ENCODE data around the gene KRT74.
A peak's percentile ranks its signal among the peaks of the same experiment; 100 is the strongest.

KRT74 gene

DNA sequence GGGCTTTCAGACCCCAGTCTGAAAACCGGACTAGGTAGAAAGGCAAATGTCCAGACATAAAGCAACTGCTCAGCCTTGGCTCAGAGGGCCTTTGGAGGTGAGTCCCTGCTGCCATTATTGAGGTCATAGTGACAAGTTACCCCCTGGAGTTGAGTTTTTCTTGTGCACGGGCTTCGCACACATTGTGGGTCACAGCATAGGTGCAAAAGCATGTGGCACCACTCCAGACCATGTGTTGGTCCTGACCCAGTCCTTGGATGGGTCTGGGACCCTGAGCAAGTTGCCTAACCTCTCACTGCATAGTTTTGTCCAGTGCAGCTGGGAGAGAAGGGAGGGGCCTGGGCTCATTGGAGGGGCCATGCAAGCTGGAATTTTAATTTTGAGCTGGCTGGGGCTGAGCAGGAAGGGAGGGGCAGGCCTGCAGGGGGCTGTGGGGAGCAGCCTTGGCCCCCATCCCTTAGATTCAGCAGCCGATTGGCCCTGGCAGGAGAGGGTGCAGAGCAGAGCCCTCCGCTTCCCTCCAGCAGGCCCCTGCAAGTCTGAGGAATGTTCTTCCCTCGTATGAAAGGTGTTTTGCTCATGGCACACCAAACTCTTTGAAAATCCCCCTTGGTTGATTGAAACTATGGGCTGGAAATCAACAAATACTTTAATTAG is 49.3 kb downstream of the KRT74 start:
- TF ChIP-seq ZBTB7A (IDR thresholded peaks at IDR 0.05; ENCODE audit: low read depth): no peak
- peak; percentile 42; the same call in 1 of the 2 replicates for TF ChIP-seq MAX (IDR thresholded peaks at IDR 0.05)

DNA sequence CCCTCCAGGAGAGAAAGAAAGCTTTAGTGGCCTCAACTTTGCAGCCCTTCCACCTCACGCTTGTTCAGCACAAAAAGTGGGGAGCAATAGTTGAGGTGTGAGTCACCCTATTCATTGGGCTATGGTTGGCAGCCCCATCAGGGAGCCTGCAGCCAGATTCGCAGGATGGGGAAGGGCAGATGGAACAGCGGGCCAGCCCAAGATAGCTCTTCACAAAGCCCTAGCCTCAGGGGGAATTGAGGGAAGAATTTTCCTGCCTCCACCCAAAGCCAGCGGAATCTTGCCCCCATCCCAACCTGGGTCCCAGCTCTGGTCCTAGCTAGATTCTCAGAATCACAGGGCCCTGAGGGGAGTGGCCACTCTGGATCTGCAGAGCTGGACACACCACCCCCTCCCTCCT is 49.8 kb downstream of the KRT74 start:
- TF ChIP-seq TCF12 (IDR thresholded peaks at IDR 0.05; ENCODE audit: low read depth) (peak; percentile 78), RAD21 (IDR thresholded peaks at IDR 0.05; ENCODE audit: low read depth) (no peak), EP300 (IDR thresholded peaks at IDR 0.05; ENCODE audit: borderline replicate concordance) (peak; percentile 86), NFIC (IDR thresholded peaks at IDR 0.05) (peak; percentile 58), REST (IDR thresholded peaks at IDR 0.05; ENCODE audit: low read depth) (no peak), TEAD4 (IDR thresholded peaks at IDR 0.05) (peak; percentile 81), FOXM1 (IDR thresholded peaks at IDR 0.05; ENCODE audit: borderline replicate concordance, low read depth) (peak; percentile 43; the same call in 1 of the 2 replicates)

DNA sequence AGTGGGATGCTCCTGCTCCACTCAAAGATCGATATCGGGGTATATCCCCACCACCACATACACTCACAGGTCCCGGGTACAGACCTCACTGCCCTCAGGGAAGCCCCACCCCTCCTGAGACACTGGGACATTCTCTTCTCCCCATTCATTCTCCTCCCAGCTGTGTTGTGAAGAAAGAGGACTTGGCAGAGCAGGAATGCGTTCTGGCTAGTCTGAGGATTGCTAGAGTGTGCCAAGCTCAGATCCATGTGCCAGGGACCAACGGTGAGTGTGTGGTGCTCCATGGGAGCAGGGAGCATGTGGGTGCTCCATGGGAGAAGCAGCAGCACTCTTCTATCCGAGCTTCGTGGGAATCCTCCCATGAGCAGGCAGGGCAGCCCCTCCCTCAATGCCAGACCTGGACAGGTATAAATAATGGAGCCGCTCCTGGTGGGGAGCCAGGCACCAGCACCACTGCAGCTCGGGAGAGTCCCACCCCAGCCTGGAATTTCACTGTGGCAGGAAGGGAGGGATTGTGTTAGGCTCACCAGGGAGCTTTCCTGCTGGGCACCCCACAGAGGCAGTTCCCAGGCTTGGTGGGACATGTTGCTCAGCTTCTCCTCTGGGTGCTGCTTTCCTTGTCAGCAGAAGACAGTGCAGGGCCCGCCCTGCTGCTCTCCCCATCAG is 51.2 kb downstream of the KRT74 start:
- TF ChIP-seq TAF1 (IDR thresholded peaks at IDR 0.05; ENCODE audit: low read depth) (peak; percentile 41; the same call in 1 of the 2 replicates), TCF12 (IDR thresholded peaks at IDR 0.05; ENCODE audit: low read depth) (peak; percentile 99), EP300 (IDR thresholded peaks at IDR 0.05; ENCODE audit: borderline replicate concordance) (peak; percentile 99), TEAD4 (IDR thresholded peaks at IDR 0.05) (peak; percentile 98), CEBPB (IDR thresholded peaks at IDR 0.05) (peak; percentile 72; the same call in 1 of the 2 replicates), REST (IDR thresholded peaks at IDR 0.05; ENCODE audit: low read depth) (no peak; the same call in 1 of the 2 replicates), YY1 (IDR thresholded peaks at IDR 0.05; ENCODE audit: low read depth) (peak; percentile 81), NFIC (IDR thresholded peaks at IDR 0.05) (peak; percentile 97), FOXM1 (IDR thresholded peaks at IDR 0.05; ENCODE audit: borderline replicate concordance, low read depth) (peak; percentile 97), ZBTB7A (IDR thresholded peaks at IDR 0.05; ENCODE audit: low read depth) (peak; percentile 93), EGR1 (IDR thresholded peaks at IDR 0.05) (no peak), CREB1 (IDR thresholded peaks at IDR 0.05; ENCODE audit: low read depth) (no peak), USF1 (IDR thresholded peaks at IDR 0.05) (no peak; the same call in 1 of the 2 replicates), RAD21 (IDR thresholded peaks at IDR 0.05; ENCODE audit: low read depth) (peak; percentile 41), MAX (IDR thresholded peaks at IDR 0.05) (peak; percentile 98)

- TF ChIP-seq EP300 (IDR thresholded peaks at IDR 0.05; ENCODE audit: borderline replicate concordance) (no peak), CEBPB (IDR thresholded peaks at IDR 0.05) (no peak), TAF1 (IDR thresholded peaks at IDR 0.05; ENCODE audit: low read depth) (no peak), YY1 (IDR thresholded peaks at IDR 0.05; ENCODE audit: low read depth) (no peak), EGR1 (IDR thresholded peaks at IDR 0.05) (no peak), TEAD4 (IDR thresholded peaks at IDR 0.05) (peak; percentile 9; the same call in 1 of the 2 replicates), CREB1 (IDR thresholded peaks at IDR 0.05; ENCODE audit: low read depth) (no peak), TCF12 (IDR thresholded peaks at IDR 0.05; ENCODE audit: low read depth) (0 out of 2 replicates have a peak, but pooled peaks have one; percentile 6), NFIC (IDR thresholded peaks at IDR 0.05) (no peak; the same call in none of the 2 replicates)
Measured at GRCh38 chr12:52521568-52522266, 51.9 kb downstream of the KRT74 start.

DNA sequence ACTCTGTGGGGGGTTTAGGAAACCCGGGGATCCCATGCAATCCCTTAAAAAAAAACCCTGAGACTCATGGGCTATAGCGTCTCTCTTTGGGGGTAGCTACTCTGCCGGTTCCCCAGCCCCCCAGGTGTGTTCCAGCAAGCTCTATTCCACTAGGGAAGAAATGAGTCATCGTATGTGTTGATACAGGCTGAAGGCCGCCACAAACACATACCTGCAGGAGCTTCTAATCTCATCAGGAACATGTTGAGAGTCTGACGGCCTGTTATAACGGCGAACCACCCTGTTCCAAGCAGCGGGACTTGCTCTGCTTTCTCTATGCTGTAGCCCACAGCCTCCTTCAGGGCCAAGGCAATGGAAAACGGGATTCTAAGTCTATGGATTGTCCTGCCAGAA is 52.5 kb downstream of the KRT74 start:
- TF ChIP-seq CEBPB (IDR thresholded peaks at IDR 0.05) (no peak), USF1 (IDR thresholded peaks at IDR 0.05) (no peak), EGR1 (IDR thresholded peaks at IDR 0.05) (no peak), CREB1 (IDR thresholded peaks at IDR 0.05; ENCODE audit: low read depth) (no peak), NFIC (IDR thresholded peaks at IDR 0.05) (peak; percentile 51), EP300 (IDR thresholded peaks at IDR 0.05; ENCODE audit: borderline replicate concordance) (peak; percentile 47; the same call in 1 of the 2 replicates), RAD21 (IDR thresholded peaks at IDR 0.05; ENCODE audit: low read depth) (peak; percentile 13; the same call in 1 of the 2 replicates), FOXM1 (IDR thresholded peaks at IDR 0.05; ENCODE audit: borderline replicate concordance, low read depth) (0 out of 2 replicates have a peak, but pooled peaks have one; percentile 31), TCF12 (IDR thresholded peaks at IDR 0.05; ENCODE audit: low read depth) (peak; percentile 73), MAX (IDR thresholded peaks at IDR 0.05) (no peak)
